Immature natural killer cell (primary cell): ENCODE data around the gene CASP3. TPM values are rescaled to one million over a fixed set of nuclear protein-coding genes. Genes with fewer than 3 reads are reported as not detected.
"Not testable (repeated sequence)": the region's sequence is repeated elsewhere in the genome, so short reads cannot be mapped to it uniquely, and the experiment has no call there.

Experiments used
- DNase-seq, 3 donors: peaks; one replicate each; pipeline ENCODE4 v3.0.0; 2022; ENCODE audit warnings: mixed read lengths in 1 of 3
- H3K27ac Mint-ChIP-seq, 6 donors: one replicate each; pipeline ENCODE4 v1.8.0; 2020; ENCODE audit warnings: mixed read lengths in 6 of 6, mild to moderate bottlenecking in 5 of 6, inconsistent platforms in 4 of 6, moderate library complexity in 3 of 6
- H3K27me3 Mint-ChIP-seq, 3 donors: one replicate each; pipeline ENCODE4 v1.8.0; 2020 to 2021; ENCODE audit warnings: low read depth in 3 of 3, mild to moderate bottlenecking in 3 of 3, mixed read lengths in 3 of 3, moderate library complexity in 3 of 3, inconsistent platforms in 1 of 3
- H3K36me3 Mint-ChIP-seq, 3 donors: one replicate each; pipeline ENCODE4 v1.8.0; 2020; ENCODE audit warnings: mixed read lengths in 3 of 3, inconsistent platforms in 2 of 3, mild to moderate bottlenecking in 2 of 3
- H3K4me1 Mint-ChIP-seq, 2 donors: one replicate each; pipeline ENCODE4 v1.8.0; 2020; ENCODE audit warnings: inconsistent platforms in 2 of 2, mild to moderate bottlenecking in 2 of 2, mixed read lengths in 2 of 2, moderate library complexity in 1 of 2
- H3K4me3 Mint-ChIP-seq, 5 donors: one replicate each; pipeline ENCODE4 v1.8.0; 2020; ENCODE audit warnings: mild to moderate bottlenecking in 5 of 5, mixed read lengths in 5 of 5, inconsistent platforms in 3 of 5, moderate library complexity in 3 of 5
- H3K9me3 Mint-ChIP-seq, 6 donors: one replicate each; pipeline ENCODE4 v1.8.0; 2020; ENCODE audit warnings: mild to moderate bottlenecking in 6 of 6, mixed read lengths in 6 of 6, inconsistent platforms in 4 of 6, moderate library complexity in 3 of 6
- polyA plus RNA-seq, 3 donors: library from polyadenylated mRNA; unstranded; fragments of 300-500 nt; fragmentation: Illumina TruSeq; gene quantifications; one replicate each; pipeline ENCODE4 v1.2.3, GENCODE V29; 2021

Gene CASP3
- polyA plus RNA-seq, 3 donors from 2014 or later = 8.2 to 20.1 (median 11.9) TPM

- Mint-ChIP-seq H3K9me3 (no peaks in the 10 kb centered on the region), H3K4me1 (no peaks in the 10 kb centered on the region), H3K27me3 (peaks cover 0 to 2% (median 1%) of the 10 kb centered on the region in 3 donors), H3K27ac (no peak overlapping the region), H3K4me3 (no peak overlapping the region), H3K36me3 (no peaks in the 10 kb centered on the region)
- no peak for DNase-seq
Measured at GRCh38 chr4:184593461-184593860, 55.8 kb downstream of the CASP3 start.

- not testable (repeated sequence) for H3K27me3 Mint-ChIP-seq, DNase-seq, H3K27ac Mint-ChIP-seq, H3K9me3 Mint-ChIP-seq, H3K4me3 Mint-ChIP-seq, H3K4me1 Mint-ChIP-seq, H3K36me3 Mint-ChIP-seq
Measured at GRCh38 chr4:184591747-184592270, 57.4 kb downstream of the CASP3 start.

GRCh38 chr4:184591070-184591677 lies 58.1 kb downstream of the CASP3 start:
- Mint-ChIP-seq H3K36me3 (no peaks in the 10 kb centered on the region), H3K4me1 (no peaks in the 10 kb centered on the region), H3K27me3 (peaks cover 0 to 2% (median 1%) of the 10 kb centered on the region in 3 donors), H3K27ac (no peak overlapping the region), H3K9me3 (no peaks in the 10 kb centered on the region), H3K4me3 (no peak overlapping the region)
- no peak for DNase-seq

GRCh38 chr4:184590196-184590595 lies 59.1 kb downstream of the CASP3 start:
- Mint-ChIP-seq H3K9me3 (no peaks in the 10 kb centered on the region), H3K27me3 (peaks cover 0 to 1% (median 0%) of the 10 kb centered on the region in 3 donors), H3K4me3 (no peak overlapping the region), H3K4me1 (peaks cover 0 to 3% of the 10 kb centered on the region in 2 donors), H3K27ac (no peak overlapping the region), H3K36me3 (no peaks in the 10 kb centered on the region)
- no peak for DNase-seq

- H3K4me3 Mint-ChIP-seq = no peak overlapping the region
- H3K27me3 Mint-ChIP-seq = peaks cover 0 to 1% (median 0%) of the 10 kb centered on the region in 3 donors
- H3K36me3 Mint-ChIP-seq = no peaks in the 10 kb centered on the region
- no peaks in the 10 kb centered on the region for H3K9me3 Mint-ChIP-seq
- no peak overlapping the region for H3K27ac Mint-ChIP-seq
- DNase-seq = no peak
- H3K4me1 Mint-ChIP-seq = peaks cover 8 to 12% of the 10 kb centered on the region in 2 donors
Measured at GRCh38 chr4:184588893-184589292, 60.4 kb downstream of the CASP3 start.

- Mint-ChIP-seq H3K36me3 (no peaks in the 10 kb centered on the region), H3K4me3 (no peak overlapping the region), H3K27ac (no peak overlapping the region), H3K4me1 (peaks cover 15 to 17% of the 10 kb centered on the region in 2 donors), H3K9me3 (no peaks in the 10 kb centered on the region), H3K27me3 (peaks cover 0 to 1% (median 0%) of the 10 kb centered on the region in 3 donors)
- DNase-seq = no peak
Measured at GRCh38 chr4:184587701-184588100, 61.5 kb downstream of the CASP3 start.

GRCh38 chr4:184587221-184587620 lies 62.0 kb downstream of the CASP3 start:
- H3K27me3 Mint-ChIP-seq = peaks cover 0 to 1% (median 0%) of the 10 kb centered on the region in 3 donors
- no peak for DNase-seq
- peaks cover 15 to 17% of the 10 kb centered on the region in 2 donors for H3K4me1 Mint-ChIP-seq
- no peaks in the 10 kb centered on the region for H3K9me3 Mint-ChIP-seq
- H3K4me3 Mint-ChIP-seq = no peak overlapping the region
- H3K36me3 Mint-ChIP-seq = no peaks in the 10 kb centered on the region
- no peak overlapping the region for H3K27ac Mint-ChIP-seq

GRCh38 chr4:184583738-184584502 lies 65.3 kb downstream of the CASP3 start:
- H3K27ac Mint-ChIP-seq = peak overlapping the region in 4 of 6 donors; percentile 10 to 47 (median 22)
- peaks cover 0 to 1% (median 0%) of the 10 kb centered on the region in 3 donors for H3K27me3 Mint-ChIP-seq
- no peak for DNase-seq
- H3K4me1 Mint-ChIP-seq = peaks cover 15 to 17% of the 10 kb centered on the region in 2 donors
- no peaks in the 10 kb centered on the region for H3K9me3 Mint-ChIP-seq
- no peak overlapping the region for H3K4me3 Mint-ChIP-seq
- no peaks in the 10 kb centered on the region for H3K36me3 Mint-ChIP-seq

Other genes starting within 250 kb of the CASP3 start
- 100 to 1,000 TPM in 1 of 3 donors, 10 to 100 TPM in 2; 68.5 to 103 (median 76.9) TPM for gene IRF2, start 174.9 kb downstream of the CASP3 start, polyA plus RNA-seq
- 10 to 100 TPM; 16.9 to 37.8 (median 21.0) TPM for gene PRIMPOL, start 291 bp upstream of the CASP3 start, polyA plus RNA-seq
- gene CENPU, start 84.6 kb upstream of the CASP3 start, polyA plus RNA-seq = 1 to 10 TPM; 3.4 to 7.2 (median 7.1) TPM
- gene ACSL1, start 176.5 kb upstream of the CASP3 start, polyA plus RNA-seq = 1 to 10 TPM; 4.8 to 7.8 (median 7.3) TPM